Mononuclear cell (primary cell): Measurements from ENCODE around the gene MIDN. TPM values are rescaled to one million over a fixed set of nuclear protein-coding genes. Genes with fewer than 3 reads are reported as not detected.
"Not testable (repeated sequence)": the region's sequence is repeated elsewhere in the genome, so short reads cannot be mapped to it uniquely, and the experiment has no call there.

Experiments
- H3K27me3 ChIP-seq: 2 replicates; pipeline ENCODE4 v1.6.0; 2011; ENCODE audit warnings: low read length, control low read depth; ENCODE audit not compliant: insufficient read depth
- H3K4me1 ChIP-seq: 2 replicates; pipeline ENCODE4 v1.5.1; 2011; ENCODE audit warnings: mild to moderate bottlenecking, low read length, control low read depth; ENCODE audit not compliant: insufficient read depth
- H3K4me3 ChIP-seq: 2 replicates; pipeline ENCODE4 v1.5.1; 2011; ENCODE audit warnings: mild to moderate bottlenecking, low read length, moderate library complexity
- H3K9me3 ChIP-seq: 2 replicates; pipeline ENCODE4 v1.5.1; 2011; ENCODE audit warnings: low read depth, mild to moderate bottlenecking, control low read depth, low read length
- total RNA-seq: library from RNA; depleted of rRNA; stranded (reverse); fragments of >200 nt; gene quantifications from one replicate; pipeline ENCODE4 v1.2.3, GENCODE V29; 2012

Gene MIDN
- total RNA-seq, 1 donor, result 67.0 TPM

GRCh38 chr19:1245494-1246264, 2.7 kb upstream of the MIDN start:
- Histone ChIP-seq H3K9me3 (no peaks in the 10 kb centered on the region), H3K27me3 (no peaks in the 10 kb centered on the region), H3K4me1 (peaks cover 57% of the 10 kb centered on the region), H3K4me3 (no peak overlapping the region)

DNA sequence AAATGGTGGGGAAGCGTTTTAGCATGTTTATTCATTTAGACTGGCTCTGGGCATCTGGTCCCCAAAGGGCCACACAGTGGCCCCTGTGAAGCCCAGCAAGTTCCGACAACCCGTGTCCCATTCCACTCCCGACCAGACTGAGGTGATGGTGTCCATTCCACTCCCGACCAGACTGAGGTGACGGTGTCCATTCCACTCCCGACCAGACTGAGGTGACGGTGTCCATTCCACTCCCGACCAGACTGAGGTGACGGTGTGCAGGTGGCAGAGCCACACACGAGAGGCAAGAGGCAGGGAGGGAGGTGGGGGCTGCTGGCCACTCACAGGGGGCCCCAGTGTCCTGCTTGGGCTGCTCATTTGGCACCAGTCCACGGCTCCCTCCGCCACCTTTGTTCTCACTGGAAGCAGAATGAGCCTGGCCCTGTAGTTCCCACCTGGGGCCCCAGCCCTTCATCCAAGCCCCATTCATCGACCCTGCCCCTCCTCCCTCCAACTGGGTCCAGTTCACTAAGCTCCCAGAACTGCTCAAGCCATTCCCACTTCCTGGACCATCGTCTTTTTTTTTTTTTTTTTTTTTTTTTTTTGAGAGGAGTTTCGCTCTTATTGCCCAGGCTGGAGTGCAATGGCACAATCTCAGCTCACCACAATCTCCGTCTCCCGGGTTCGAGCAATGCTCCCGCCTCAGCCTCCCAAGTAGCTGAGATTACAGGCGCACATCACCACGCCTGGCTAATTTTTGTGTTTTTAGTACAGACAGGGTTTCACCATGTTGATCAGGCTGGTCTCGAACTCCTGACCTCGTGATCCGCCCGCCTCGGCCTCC, 1.9 kb upstream of the MIDN start:
- H3K9me3 ChIP-seq, H3K4me3 ChIP-seq, H3K27me3 ChIP-seq: not testable (repeated sequence)
- H3K4me1 ChIP-seq, result peaks cover 49% of the 10 kb centered on the region

GRCh38 chr19:1247748-1248138, 640 bp upstream of the MIDN start:
- Histone ChIP-seq H3K27me3 (no peaks in the 10 kb centered on the region), H3K9me3 (no peaks in the 10 kb centered on the region), H3K4me1 (peaks cover 39% of the 10 kb centered on the region), H3K4me3 (peak overlapping the region; percentile 52)

- Histone ChIP-seq H3K27me3 (no peaks in the 10 kb centered on the region), H3K4me1 (peaks cover 35% of the 10 kb centered on the region), H3K4me3 (peak overlapping the region; percentile 52), H3K9me3 (no peaks in the 10 kb centered on the region)
These were observed 459 bp downstream of the MIDN start for GRCh38 chr19:1248786-1249297.

- H3K4me1 ChIP-seq, result peaks cover 35% of the 10 kb centered on the region
- no peaks in the 10 kb centered on the region for H3K27me3 ChIP-seq
- H3K4me3 ChIP-seq, result peak overlapping the region; percentile 91
- no peaks in the 10 kb centered on the region for H3K9me3 ChIP-seq
These were observed 1.1 kb downstream of the MIDN start for GRCh38 chr19:1249298-1249989.

GRCh38 chr19:1249990-1250436, 1.6 kb downstream of the MIDN start:
- no peaks in the 10 kb centered on the region for H3K9me3 ChIP-seq
- H3K4me3 ChIP-seq, result peak overlapping the region; percentile 91
- no peaks in the 10 kb centered on the region for H3K27me3 ChIP-seq
- peaks cover 35% of the 10 kb centered on the region for H3K4me1 ChIP-seq

DNA sequence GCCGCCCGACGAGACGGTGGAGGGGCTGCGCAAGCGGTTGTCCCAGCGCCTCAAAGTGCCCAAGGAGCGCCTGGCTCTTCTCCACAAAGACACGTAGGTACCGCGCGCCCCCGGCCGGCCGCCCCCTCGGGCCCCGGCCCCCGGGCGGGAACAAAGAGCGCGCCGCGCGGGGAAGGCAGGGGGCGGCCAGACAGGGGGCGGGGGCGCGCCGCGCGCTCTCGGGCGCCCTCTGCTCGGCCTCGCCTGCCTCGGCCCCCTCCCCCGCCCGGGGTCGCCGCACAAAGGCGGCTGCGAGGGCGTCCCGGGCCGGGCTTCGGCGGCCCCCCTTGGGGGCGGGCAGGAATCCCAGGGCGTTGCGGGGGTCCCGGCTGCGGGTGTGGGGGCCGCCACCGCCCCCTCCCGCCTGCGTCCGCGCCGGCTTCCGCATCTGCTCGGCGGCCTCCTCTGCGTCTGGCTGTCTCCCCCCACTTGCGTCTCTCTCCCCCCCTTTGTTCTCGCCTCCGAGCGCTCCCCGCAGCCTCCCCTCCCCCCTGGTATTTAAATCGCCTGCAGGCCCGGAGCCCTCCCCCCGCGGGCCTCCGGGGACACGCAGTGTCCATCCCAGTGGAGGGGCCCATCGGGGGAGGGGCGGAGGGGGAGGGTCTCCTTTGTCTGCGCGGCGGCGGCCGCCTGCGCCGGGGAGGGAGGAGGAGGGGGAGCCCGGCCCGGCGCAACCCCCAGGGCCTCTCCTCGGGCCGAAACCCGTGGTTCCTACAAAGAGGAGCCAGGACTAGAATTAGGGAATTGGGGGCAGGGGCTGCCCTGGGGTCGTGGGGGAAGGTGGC, 2.3 kb downstream of the MIDN start:
- peak overlapping the region; percentile 91 for H3K4me3 ChIP-seq
- H3K9me3 ChIP-seq, result no peaks in the 10 kb centered on the region
- peaks cover 36% of the 10 kb centered on the region for H3K4me1 ChIP-seq
- H3K27me3 ChIP-seq, result no peaks in the 10 kb centered on the region

GRCh38 chr19:1251330-1252220, 3.2 kb downstream of the MIDN start:
- Histone ChIP-seq H3K4me1 (peaks cover 45% of the 10 kb centered on the region), H3K4me3 (peak overlapping the region; percentile 91), H3K27me3 (no peaks in the 10 kb centered on the region), H3K9me3 (no peaks in the 10 kb centered on the region)

DNA sequence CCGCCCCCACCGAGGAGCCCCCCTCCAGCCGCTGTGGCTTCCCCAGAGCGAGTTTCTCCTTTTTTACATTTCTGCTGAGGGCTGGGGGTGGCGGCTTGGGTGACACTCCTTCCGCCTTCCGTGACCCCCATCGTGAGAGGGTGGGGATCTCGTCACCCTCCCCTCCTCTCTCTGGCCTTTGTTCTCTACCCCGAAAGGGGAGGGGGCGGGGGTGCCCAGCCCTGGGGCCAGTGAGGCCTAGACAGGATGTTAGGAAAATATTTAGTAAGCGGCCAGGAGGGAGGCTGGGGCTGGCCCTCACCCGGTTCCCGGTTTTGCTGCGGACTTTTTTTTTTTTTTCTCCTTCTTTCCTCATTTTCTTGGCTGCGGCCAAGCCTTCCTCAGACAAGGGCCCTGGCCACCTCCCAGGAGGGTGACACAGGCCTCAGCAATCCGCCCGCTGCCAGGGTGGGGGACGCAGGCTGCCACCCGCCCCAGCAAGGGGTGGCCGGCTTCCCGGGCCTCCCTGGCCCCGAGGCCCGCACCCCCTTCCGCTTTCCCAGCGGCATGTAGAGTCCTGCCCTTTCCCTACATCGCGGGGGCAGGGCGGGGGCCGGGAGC, 3.9 kb downstream of the MIDN start:
- no peaks in the 10 kb centered on the region for H3K9me3 ChIP-seq
- no peaks in the 10 kb centered on the region for H3K27me3 ChIP-seq
- H3K4me1 ChIP-seq, result peaks cover 51% of the 10 kb centered on the region
- peak overlapping the region; percentile 91 for H3K4me3 ChIP-seq

- peaks cover 51% of the 10 kb centered on the region for H3K4me1 ChIP-seq
- H3K4me3 ChIP-seq, result peak overlapping the region; percentile 91
- no peaks in the 10 kb centered on the region for H3K9me3 ChIP-seq
- H3K27me3 ChIP-seq, result no peaks in the 10 kb centered on the region
These were observed 4.6 kb downstream of the MIDN start for GRCh38 chr19:1252821-1253513.

- Histone ChIP-seq H3K27me3 (no peaks in the 10 kb centered on the region), H3K4me3 (peak overlapping the region; percentile 41), H3K9me3 (no peaks in the 10 kb centered on the region), H3K4me1 (peaks cover 54% of the 10 kb centered on the region)
These were observed 5.2 kb downstream of the MIDN start for GRCh38 chr19:1253514-1254080.

- Histone ChIP-seq H3K27me3 (no peaks in the 10 kb centered on the region), H3K9me3 (no peaks in the 10 kb centered on the region)
These were observed 5.7 kb downstream of the MIDN start for GRCh38 chr19:1254081-1254527.

More at GRCh38 chr19:1254081-1254527, 5.7 kb downstream of the MIDN start:
- no peak overlapping the region for H3K4me3 ChIP-seq
- peaks cover 60% of the 10 kb centered on the region for H3K4me1 ChIP-seq
